Caco-2 (cell line): Measurements from ENCODE around the gene DEDD2. TPM values are rescaled to one million over a fixed set of nuclear protein-coding genes. Genes with fewer than 3 reads are reported as not detected.

Experiments used
- BruUV-seq: library from RNA; stranded (reverse); fragments of 400-500 nt; replicated peaks from 2 replicates; lab custom pipeline; 2021; lab: Mats Ljungman, UMichigan
- CTCF ChIA-PET: fragments of 300-600 bp; sonication (Branson Sonifier 250); formaldehyde crosslinking; loops from one replicate; lab custom pipeline; 2022; ENCODE audit warnings: antibody characterized with exemption; lab: Charles Lee
- POLR2A ChIA-PET: fragments of 300-600 bp; sonication (Branson Sonifier 250); formaldehyde crosslinking; loops from one replicate; lab custom pipeline; 2022; ENCODE audit warnings: antibody characterized with exemption; lab: Charles Lee
- DNase-seq, 2 experiments: peaks; one replicate each; pipeline versions ENCODE4 v3.0.0 to v3.0.0-alpha.2; 2020 to 2022
- H3K27me3 ChIP-seq: replicated peaks from 2 replicates; pipeline ENCODE4 v1.6.0; 2011; ENCODE audit warnings: low read length; ENCODE audit not compliant: control insufficient read depth, insufficient read depth
- H3K36me3 ChIP-seq: 2 replicates; pipeline ENCODE4 v1.5.1; 2011; ENCODE audit warnings: low read length; ENCODE audit not compliant: control insufficient read depth, insufficient read depth
- H3K4me1 ChIP-seq: fragments of 250-450 bp; sonication (Bioruptor Pico); 2 replicates; pipeline ENCODE4 v1.5.1; 2020; ENCODE audit warnings: mild to moderate bottlenecking
- H3K4me3 ChIP-seq: 2 replicates; pipeline ENCODE4 v1.5.1; 2011; ENCODE audit warnings: low read depth, mild to moderate bottlenecking, control low read depth, low read length
- H3K9me3 ChIP-seq: fragments of 250-450 bp; sonication (Bioruptor Pico); 2 replicates; pipeline ENCODE4 v1.5.1; 2020; ENCODE audit warnings: mild to moderate bottlenecking, moderate library complexity
- H3K27ac Mint-ChIP-seq: one replicate; pipeline ENCODE4 v1.8.0; 2022; ENCODE audit warnings: mixed read lengths; ENCODE audit not compliant: unreplicated experiment
- H3K27me3 Mint-ChIP-seq: one replicate; pipeline ENCODE4 v1.8.0; 2022; ENCODE audit warnings: mixed read lengths; ENCODE audit not compliant: insufficient read depth, unreplicated experiment
- H3K36me3 Mint-ChIP-seq: one replicate; pipeline ENCODE4 v1.8.0; 2022; ENCODE audit warnings: mild to moderate bottlenecking, mixed read lengths; ENCODE audit not compliant: insufficient read depth, unreplicated experiment
- H3K4me1 Mint-ChIP-seq: one replicate; pipeline ENCODE4 v1.8.0; 2022; ENCODE audit warnings: low read depth, mixed read lengths; ENCODE audit not compliant: unreplicated experiment
- H3K4me3 Mint-ChIP-seq: one replicate; pipeline ENCODE4 v1.8.0; 2022; ENCODE audit warnings: mild to moderate bottlenecking, moderate library complexity, mixed read lengths; ENCODE audit not compliant: unreplicated experiment
- H3K9me3 Mint-ChIP-seq: one replicate; pipeline ENCODE4 v1.8.0; 2022; ENCODE audit warnings: mixed read lengths; ENCODE audit not compliant: unreplicated experiment
- CTCF ChIP-seq, 2 experiments: fragments of 200-600 bp in 1 of 2; IDR thresholded peaks; 1 replicate in 1 of 2; 2 replicates in 1 of 2; pipeline versions ENCODE4 v1.5.1 to v1.8.0; 2011 to 2022; ENCODE audit warnings: antibody characterized with exemption in 1 of 2, control low read depth in 1 of 2, inconsistent platforms in 1 of 2, low read depth in 1 of 2, low read length in 1 of 2, mild to moderate bottlenecking in 1 of 2, moderate library complexity in 1 of 2; ENCODE audit not compliant: insufficient read depth in 1 of 2, severe bottlenecking in 1 of 2, unreplicated experiment in 1 of 2
- intact Hi-C: fragments of 100-400 bp; cut with micrococcal nuclease; formaldehyde crosslinking; loops from one replicate; pipeline ENCODE4 v1.10.0; 2022; ENCODE audit not compliant: unreplicated experiment
- total RNA-seq: library from RNA; stranded (reverse); gene quantifications from 2 replicates; pipeline ENCODE4 v1.2.3, GENCODE V29; 2022

DEDD2 gene
- total RNA-seq, 1 experiment from 2014 or later, result 31.2 TPM

- Histone ChIP-seq H3K4me1 (no peaks in the 10 kb centered on the region), H3K36me3 (peaks cover 6% of the 10 kb centered on the region), H3K27me3 (no peaks in the 10 kb centered on the region), H3K4me3 (no peak overlapping the region), H3K9me3 (no peaks in the 10 kb centered on the region; the same call in 1 of the 2 replicates)
- H3K27me3 Mint-ChIP-seq, result no peaks in the 10 kb centered on the region
- CTCF ChIA-PET, result no interaction called here
- H3K9me3 Mint-ChIP-seq, result peaks cover 8% of the 10 kb centered on the region
- POLR2A ChIA-PET, result no interaction called here
- H3K4me1 Mint-ChIP-seq, result no peaks in the 10 kb centered on the region
- peaks cover 46% of the 10 kb centered on the region for H3K36me3 Mint-ChIP-seq
- DNase-seq, result no peak
- TF ChIP-seq CTCF (IDR thresholded peaks at IDR 0.05; ENCODE audit: insufficient read depth in 1 of 2, low read depth in 1 of 2, low read length in 1 of 2, severe bottlenecking in 1 of 2, unreplicated experiment in 1 of 2), result no peak
- no peak overlapping the region for H3K27ac Mint-ChIP-seq
- BruUV-seq, result TSS peak; percentile 32
- H3K4me3 Mint-ChIP-seq, result no peak overlapping the region
- intact Hi-C loops, result no loop called here
These were observed 18.6 kb downstream of the DEDD2 start for GRCh38 chr19:42198676-42199439.

GRCh38 chr19:42197375-42197817 lies 20.1 kb downstream of the DEDD2 start:
- H3K9me3 Mint-ChIP-seq, result peaks cover 13% of the 10 kb centered on the region
- intact Hi-C loops, result no loop called here
- Histone ChIP-seq H3K4me1 (no peaks in the 10 kb centered on the region), H3K27me3 (no peaks in the 10 kb centered on the region), H3K9me3 (no peaks in the 10 kb centered on the region; the same call in 1 of the 2 replicates), H3K36me3 (peaks cover 6% of the 10 kb centered on the region), H3K4me3 (no peak overlapping the region)
- no peak overlapping the region for H3K27ac Mint-ChIP-seq
- peaks cover 34% of the 10 kb centered on the region for H3K36me3 Mint-ChIP-seq
- H3K4me3 Mint-ChIP-seq, result no peak overlapping the region
- no peak for DNase-seq
- CTCF ChIA-PET, result no interaction called here
- no peaks in the 10 kb centered on the region for H3K27me3 Mint-ChIP-seq
- no TSS peak for BruUV-seq
- TF ChIP-seq CTCF (IDR thresholded peaks at IDR 0.05; ENCODE audit: insufficient read depth in 1 of 2, low read depth in 1 of 2, low read length in 1 of 2, severe bottlenecking in 1 of 2, unreplicated experiment in 1 of 2), result no peak
- no peaks in the 10 kb centered on the region for H3K4me1 Mint-ChIP-seq
- POLR2A ChIA-PET, result no interaction called here

- Histone ChIP-seq H3K4me3 (no peak overlapping the region), H3K27me3 (no peaks in the 10 kb centered on the region), H3K9me3 (no peaks in the 10 kb centered on the region; the same call in 1 of the 2 replicates), H3K4me1 (peaks cover 10% of the 10 kb centered on the region; the same call in 1 of the 2 replicates), H3K36me3 (peaks cover 4% of the 10 kb centered on the region; the same call in 1 of the 2 replicates)
- no peaks in the 10 kb centered on the region for H3K27me3 Mint-ChIP-seq
- peaks cover 13% of the 10 kb centered on the region for H3K9me3 Mint-ChIP-seq
- no peak for TF ChIP-seq CTCF (IDR thresholded peaks at IDR 0.05; ENCODE audit: insufficient read depth in 1 of 2, low read depth in 1 of 2, low read length in 1 of 2, severe bottlenecking in 1 of 2, unreplicated experiment in 1 of 2)
- BruUV-seq, result no TSS peak
- no peaks in the 10 kb centered on the region for H3K4me1 Mint-ChIP-seq
- intact Hi-C loops, result no loop called here
- H3K4me3 Mint-ChIP-seq, result no peak overlapping the region
- no peak for DNase-seq
- H3K27ac Mint-ChIP-seq, result no peak overlapping the region
- peaks cover 29% of the 10 kb centered on the region for H3K36me3 Mint-ChIP-seq
- ChIA-PET CTCF (no interaction called here), POLR2A (no interaction called here)
These were observed 21.2 kb downstream of the DEDD2 start for GRCh38 chr19:42196011-42197001.
